Left ventricle myocardium inferior (tissue), 1 donor: ENCODE data around the gene LYVE1. TPM values are rescaled to one million over a fixed set of nuclear protein-coding genes. Genes with fewer than 3 reads are reported as not detected.

Experiments used
- DNase-seq: peaks from one replicate; pipeline ENCODE4 v3.0.0-alpha.2; 2020
- H3K27ac ChIP-seq: fragments of 200-600 bp; replicated peaks from 2 replicates; pipeline ENCODE4 v1.8.0; 2021
- H3K27me3 ChIP-seq: fragments of 200-600 bp; 2 replicates; pipeline ENCODE4 v1.8.0; 2021; ENCODE audit warnings: low read depth
- H3K36me3 ChIP-seq: fragments of 200-600 bp; 2 replicates; pipeline ENCODE4 v1.8.0; 2021
- H3K4me1 ChIP-seq: fragments of 200-600 bp; 2 replicates; pipeline ENCODE4 v1.8.0; 2021
- H3K4me3 ChIP-seq: fragments of 200-600 bp; 2 replicates; pipeline ENCODE4 v1.8.0; 2021; ENCODE audit warnings: mild to moderate bottlenecking, moderate library complexity
- H3K9me3 ChIP-seq: fragments of 200-600 bp; replicated peaks from 2 replicates; pipeline ENCODE4 v1.8.0; 2021
- intact Hi-C: fragments of 100-400 bp; cut with micrococcal nuclease; formaldehyde crosslinking; loops from one replicate; pipeline ENCODE4 v1.11.0; 2022
- total RNA-seq: library from RNA; stranded (reverse); fragmentation: NEBNext Ultra II Directional; extraction: Animal tissue kit (Norgen Biotek cat#: 25700); gene quantifications from one replicate; pipeline ENCODE4 v1.2.1, GENCODE V29; 2021
- TF ChIP-seq, protein P1 (sequence below): fragments of 200-600 bp; IDR thresholded peaks from 2 replicates; pipeline ENCODE4 v1.8.0; 2021; ENCODE audit warnings: antibody characterized with exemption, mild to moderate bottlenecking, borderline replicate concordance
- donor health status: DM: no; HTN: yes; CAD: no; lungs with severe emphysema.

LYVE1 gene
- total RNA-seq, 1 donor from 2014 or later, result 41.1 TPM

DNA sequence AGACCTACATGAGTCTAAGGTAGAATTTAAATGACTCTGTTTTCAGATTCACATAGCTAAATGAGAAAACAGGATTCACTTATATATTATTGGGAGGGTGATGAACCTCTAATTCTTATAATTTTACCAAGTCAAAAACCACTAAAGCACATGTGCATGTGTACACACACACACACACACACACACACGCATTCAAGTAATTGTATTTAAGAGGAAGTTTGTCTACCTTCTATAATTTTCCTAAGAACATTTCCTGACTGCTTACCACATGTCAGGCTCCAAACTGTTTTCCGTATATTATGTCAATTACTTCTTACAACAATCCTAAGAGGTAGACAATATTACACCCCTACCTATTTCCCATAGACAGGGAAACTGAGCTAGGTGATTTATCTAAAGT is 34.1 kb downstream of the LYVE1 start:
- peaks cover 3% of the 10 kb centered on the region for H3K4me1 ChIP-seq
- no peak for DNase-seq
- H3K4me3 ChIP-seq, result no peak overlapping the region
- peaks cover 39% of the 10 kb centered on the region for H3K36me3 ChIP-seq
- no peak overlapping the region for H3K27ac ChIP-seq
- intact Hi-C loops, result no loop called here
- H3K27me3 ChIP-seq, result no peaks in the 10 kb centered on the region
- TF ChIP-seq, protein P1, sequence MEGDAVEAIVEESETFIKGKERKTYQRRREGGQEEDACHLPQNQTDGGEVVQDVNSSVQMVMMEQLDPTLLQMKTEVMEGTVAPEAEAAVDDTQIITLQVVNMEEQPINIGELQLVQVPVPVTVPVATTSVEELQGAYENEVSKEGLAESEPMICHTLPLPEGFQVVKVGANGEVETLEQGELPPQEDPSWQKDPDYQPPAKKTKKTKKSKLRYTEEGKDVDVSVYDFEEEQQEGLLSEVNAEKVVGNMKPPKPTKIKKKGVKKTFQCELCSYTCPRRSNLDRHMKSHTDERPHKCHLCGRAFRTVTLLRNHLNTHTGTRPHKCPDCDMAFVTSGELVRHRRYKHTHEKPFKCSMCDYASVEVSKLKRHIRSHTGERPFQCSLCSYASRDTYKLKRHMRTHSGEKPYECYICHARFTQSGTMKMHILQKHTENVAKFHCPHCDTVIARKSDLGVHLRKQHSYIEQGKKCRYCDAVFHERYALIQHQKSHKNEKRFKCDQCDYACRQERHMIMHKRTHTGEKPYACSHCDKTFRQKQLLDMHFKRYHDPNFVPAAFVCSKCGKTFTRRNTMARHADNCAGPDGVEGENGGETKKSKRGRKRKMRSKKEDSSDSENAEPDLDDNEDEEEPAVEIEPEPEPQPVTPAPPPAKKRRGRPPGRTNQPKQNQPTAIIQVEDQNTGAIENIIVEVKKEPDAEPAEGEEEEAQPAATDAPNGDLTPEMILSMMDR, result no peak
- H3K9me3 ChIP-seq, result no peaks in the 10 kb centered on the region

DNA sequence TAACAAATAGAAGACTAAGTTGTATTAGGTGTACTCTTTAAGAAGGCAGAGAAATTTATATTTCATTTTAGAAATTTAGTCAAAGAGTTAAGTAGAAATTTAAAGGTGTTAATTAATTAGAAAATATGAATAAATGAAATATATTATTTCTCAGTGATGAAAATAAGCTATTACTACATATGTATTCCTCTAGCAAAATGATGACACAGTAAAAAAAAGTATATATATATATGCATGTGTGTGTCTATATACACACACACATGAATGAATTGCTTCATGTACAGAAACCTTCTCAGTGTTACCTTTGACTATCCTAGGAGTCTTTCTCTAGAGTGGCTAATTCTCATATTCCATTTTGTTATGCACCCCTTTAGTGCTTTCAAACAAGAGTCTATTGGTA is 35.1 kb downstream of the LYVE1 start:
- H3K27me3 ChIP-seq, result no peaks in the 10 kb centered on the region
- intact Hi-C loops, result no loop called here
- no peak for DNase-seq
- H3K9me3 ChIP-seq, result no peaks in the 10 kb centered on the region
- H3K27ac ChIP-seq, result no peak overlapping the region
- H3K4me1 ChIP-seq, result no peaks in the 10 kb centered on the region
- TF ChIP-seq, protein P1, result no peak
- no peak overlapping the region for H3K4me3 ChIP-seq
- peaks cover 49% of the 10 kb centered on the region for H3K36me3 ChIP-seq

DNA sequence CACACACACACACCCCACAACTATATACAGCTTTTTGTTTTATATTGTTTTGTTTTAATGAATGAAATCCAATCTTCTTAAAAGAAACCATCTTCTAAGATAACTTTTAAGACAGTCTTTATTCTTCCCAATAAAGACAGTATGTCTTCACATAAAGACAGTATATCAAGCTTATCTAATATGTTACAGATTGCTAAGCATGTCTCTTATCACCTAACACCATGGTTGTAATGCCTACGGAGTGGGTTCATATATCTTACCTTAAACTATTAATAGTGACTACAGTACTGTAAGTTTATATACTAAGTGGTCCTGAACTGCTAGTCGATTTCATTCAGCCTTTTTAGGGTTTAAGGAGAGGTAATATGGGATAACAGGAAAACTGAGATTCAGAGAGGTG is 35.9 kb downstream of the LYVE1 start:
- Histone ChIP-seq H3K4me1 (no peaks in the 10 kb centered on the region), H3K9me3 (no peaks in the 10 kb centered on the region), H3K27ac (no peak overlapping the region), H3K36me3 (peaks cover 57% of the 10 kb centered on the region), H3K4me3 (no peak overlapping the region), H3K27me3 (no peaks in the 10 kb centered on the region)
- TF ChIP-seq, protein P1, result no peak
- intact Hi-C loops, result no loop called here
- no peak for DNase-seq

DNA sequence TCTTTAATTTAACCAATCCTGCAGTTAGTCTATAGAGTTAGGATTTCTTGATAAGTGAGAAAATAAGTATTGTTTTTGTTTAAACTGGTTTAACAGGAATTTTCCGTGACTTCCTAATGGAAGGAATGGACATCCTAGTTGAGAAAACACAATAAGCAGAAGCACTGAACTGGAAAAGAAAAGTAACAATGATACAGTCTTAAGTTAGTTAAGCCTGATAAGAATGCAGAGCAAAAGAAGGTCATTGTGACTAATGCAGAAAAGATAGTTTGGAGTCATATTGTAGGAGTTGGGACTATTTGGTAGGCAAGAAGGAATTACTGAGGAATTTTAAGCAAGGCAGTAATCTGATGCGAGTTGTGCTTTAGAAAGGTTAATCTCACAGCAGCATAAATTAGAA is 39.2 kb downstream of the LYVE1 start:
- Histone ChIP-seq H3K27ac (no peak overlapping the region), H3K27me3 (no peaks in the 10 kb centered on the region), H3K4me1 (no peaks in the 10 kb centered on the region), H3K4me3 (no peak overlapping the region), H3K36me3 (peaks cover 86% of the 10 kb centered on the region), H3K9me3 (no peaks in the 10 kb centered on the region)
- intact Hi-C loops, result no loop called here
- TF ChIP-seq, protein P1, result no peak
- no peak for DNase-seq

DNA sequence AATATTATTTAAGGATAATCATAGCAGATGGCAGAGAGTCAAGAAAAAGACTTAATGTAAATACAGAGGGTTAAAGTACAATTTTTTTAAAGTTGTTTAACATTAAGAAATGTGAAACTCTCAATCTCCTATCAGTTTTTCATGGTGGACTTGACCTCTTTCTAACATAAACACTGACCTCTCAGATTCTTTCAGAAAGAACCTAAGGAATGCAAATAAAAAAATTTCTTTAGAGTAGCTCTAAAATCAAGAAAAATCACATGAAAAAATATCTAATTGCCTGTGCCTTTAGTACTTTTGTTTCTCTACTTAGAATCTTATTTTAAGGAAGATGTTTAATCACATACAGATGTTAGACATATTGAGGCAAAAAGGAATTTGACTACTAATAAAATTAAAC is 40.3 kb downstream of the LYVE1 start:
- TF ChIP-seq, protein P1, result no peak
- H3K27me3 ChIP-seq, result no peaks in the 10 kb centered on the region
- H3K4me3 ChIP-seq, result no peak overlapping the region
- intact Hi-C loops, result no loop called here
- H3K27ac ChIP-seq, result no peak overlapping the region
- H3K4me1 ChIP-seq, result no peaks in the 10 kb centered on the region
- H3K36me3 ChIP-seq, result peaks cover 87% of the 10 kb centered on the region
- H3K9me3 ChIP-seq, result no peaks in the 10 kb centered on the region
- DNase-seq, result no peak
